Osteoblast (primary cell): ENCODE data around the gene RAD51B. TPM values are rescaled to one million over a fixed set of nuclear protein-coding genes. Genes with fewer than 3 reads are reported as not detected.

Experiments
- DNase-seq: peaks from one replicate; pipeline ENCODE4 v3.0.0; 2011; ENCODE audit warnings: low spot score, mixed read lengths; ENCODE audit not compliant: insufficient read length; ENCODE audit errors: missing footprints
- H2AFZ ChIP-seq: 2 replicates; pipeline ENCODE4 v1.6.0; 2011; ENCODE audit warnings: mild to moderate bottlenecking, low read length
- H3K27ac ChIP-seq: 2 replicates; pipeline ENCODE4 v1.5.1; 2011; ENCODE audit warnings: mild to moderate bottlenecking, low read depth, low read length, moderate library complexity
- H3K27me3 ChIP-seq: 2 replicates; pipeline ENCODE4 v1.6.0; 2012; ENCODE audit warnings: mild to moderate bottlenecking, control low read depth, inconsistent platforms, low read length, moderate library complexity; ENCODE audit not compliant: insufficient read depth
- H3K36me3 ChIP-seq: 2 replicates; pipeline ENCODE4 v1.5.1; 2011; ENCODE audit warnings: mild to moderate bottlenecking, low read length, control low read depth, moderate library complexity; ENCODE audit not compliant: insufficient read depth
- H3K4me1 ChIP-seq: 2 replicates; pipeline ENCODE4 v1.5.1; 2011; ENCODE audit warnings: mild to moderate bottlenecking, low read length, control low read depth, moderate library complexity; ENCODE audit not compliant: insufficient read depth
- H3K4me2 ChIP-seq: 2 replicates; pipeline ENCODE4 v1.6.0; 2011; ENCODE audit warnings: mild to moderate bottlenecking, low read length; ENCODE audit not compliant: insufficient read depth
- H3K4me3 ChIP-seq: fragments of 200-600 bp; sonication (generic); 3 replicates; pipeline ENCODE4 v1.5.1; 2012; ENCODE audit warnings: mild to moderate bottlenecking, low read length, inconsistent platforms; ENCODE audit not compliant: insufficient read depth
- H3K79me2 ChIP-seq: 2 replicates; pipeline ENCODE4 v1.6.0; 2012; ENCODE audit warnings: mild to moderate bottlenecking, low read length, control low read depth, inconsistent platforms; ENCODE audit not compliant: insufficient read depth
- H3K9me3 ChIP-seq: 2 replicates; pipeline ENCODE4 v1.5.1; 2011; ENCODE audit warnings: low read depth, low read length, control low read depth
- H4K20me1 ChIP-seq: 2 replicates; pipeline ENCODE4 v1.6.0; 2012; ENCODE audit warnings: mild to moderate bottlenecking, low read length, control low read depth; ENCODE audit not compliant: insufficient read depth
- total RNA-seq: library from RNA; depleted of rRNA; stranded (reverse); fragments of >200 nt; gene quantifications from 2 replicates; pipeline ENCODE4 v1.2.3, GENCODE V29; 2012
- TF ChIP-seq, protein P1 (sequence below): IDR thresholded peaks from 2 replicates; pipeline ENCODE4 v1.5.1; 2011; ENCODE audit warnings: mild to moderate bottlenecking, low read depth, low read length, moderate library complexity; ENCODE audit errors: extremely low read depth

The RAD51B gene
- total RNA-seq, 1 donor, result 13.8 TPM

DNA sequence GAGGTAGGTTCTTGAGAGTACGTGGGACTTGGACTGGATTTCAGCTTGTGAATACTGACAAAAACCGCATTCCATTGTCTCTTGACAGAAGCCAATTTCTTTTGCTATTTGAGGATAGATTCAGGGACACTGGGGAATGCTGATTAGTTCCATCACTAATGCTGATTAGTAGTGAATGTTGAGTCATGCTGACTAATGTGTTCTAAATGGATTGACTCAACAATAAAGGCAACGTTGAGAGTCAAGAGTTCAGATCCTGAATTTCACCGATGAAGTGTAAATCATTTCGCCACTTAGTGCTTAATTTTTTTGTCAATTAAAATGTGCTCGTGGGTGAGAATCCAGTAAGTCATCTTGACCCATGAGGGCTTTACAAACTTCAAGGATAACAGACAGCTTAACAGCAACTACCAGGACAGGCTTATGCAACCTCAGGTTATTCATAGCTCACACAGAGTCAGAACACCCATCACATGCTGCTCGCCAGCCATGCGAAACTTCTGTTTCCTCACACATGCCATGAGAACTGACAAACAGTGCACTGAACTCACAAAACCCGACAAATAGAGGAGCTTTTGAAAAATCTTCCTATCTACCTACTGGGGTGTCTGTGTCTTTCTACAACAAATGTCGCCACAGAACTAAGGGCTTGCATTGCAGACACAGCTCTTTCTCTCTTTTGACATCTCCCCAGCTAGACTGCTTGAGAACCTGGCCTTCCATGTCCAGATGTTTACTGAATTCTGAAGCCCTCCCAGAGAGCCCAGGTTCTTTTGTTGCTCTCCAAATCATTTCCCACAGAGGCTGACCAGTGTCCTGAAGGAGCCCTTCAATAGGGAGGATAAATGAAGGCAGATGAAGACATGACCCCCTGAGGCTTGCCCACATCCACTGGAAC, 656.9 kb downstream of the RAD51B start:
- Histone ChIP-seq H3K4me3 (no peak overlapping the region), H3K27ac (peak overlapping the region; percentile 74), H3K36me3 (no peaks in the 10 kb centered on the region), H3K27me3 (no peaks in the 10 kb centered on the region), H3K4me1 (peaks cover 15% of the 10 kb centered on the region), H3K4me2 (peak overlapping the region; percentile 54), H2AFZ (peak overlapping the region; percentile 15), H3K79me2 (no peaks in the 10 kb centered on the region), H4K20me1 (no peaks in the 10 kb centered on the region), H3K9me3 (no peaks in the 10 kb centered on the region)
- TF ChIP-seq, protein P1, sequence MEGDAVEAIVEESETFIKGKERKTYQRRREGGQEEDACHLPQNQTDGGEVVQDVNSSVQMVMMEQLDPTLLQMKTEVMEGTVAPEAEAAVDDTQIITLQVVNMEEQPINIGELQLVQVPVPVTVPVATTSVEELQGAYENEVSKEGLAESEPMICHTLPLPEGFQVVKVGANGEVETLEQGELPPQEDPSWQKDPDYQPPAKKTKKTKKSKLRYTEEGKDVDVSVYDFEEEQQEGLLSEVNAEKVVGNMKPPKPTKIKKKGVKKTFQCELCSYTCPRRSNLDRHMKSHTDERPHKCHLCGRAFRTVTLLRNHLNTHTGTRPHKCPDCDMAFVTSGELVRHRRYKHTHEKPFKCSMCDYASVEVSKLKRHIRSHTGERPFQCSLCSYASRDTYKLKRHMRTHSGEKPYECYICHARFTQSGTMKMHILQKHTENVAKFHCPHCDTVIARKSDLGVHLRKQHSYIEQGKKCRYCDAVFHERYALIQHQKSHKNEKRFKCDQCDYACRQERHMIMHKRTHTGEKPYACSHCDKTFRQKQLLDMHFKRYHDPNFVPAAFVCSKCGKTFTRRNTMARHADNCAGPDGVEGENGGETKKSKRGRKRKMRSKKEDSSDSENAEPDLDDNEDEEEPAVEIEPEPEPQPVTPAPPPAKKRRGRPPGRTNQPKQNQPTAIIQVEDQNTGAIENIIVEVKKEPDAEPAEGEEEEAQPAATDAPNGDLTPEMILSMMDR, result no peak
- no peak for DNase-seq

DNA sequence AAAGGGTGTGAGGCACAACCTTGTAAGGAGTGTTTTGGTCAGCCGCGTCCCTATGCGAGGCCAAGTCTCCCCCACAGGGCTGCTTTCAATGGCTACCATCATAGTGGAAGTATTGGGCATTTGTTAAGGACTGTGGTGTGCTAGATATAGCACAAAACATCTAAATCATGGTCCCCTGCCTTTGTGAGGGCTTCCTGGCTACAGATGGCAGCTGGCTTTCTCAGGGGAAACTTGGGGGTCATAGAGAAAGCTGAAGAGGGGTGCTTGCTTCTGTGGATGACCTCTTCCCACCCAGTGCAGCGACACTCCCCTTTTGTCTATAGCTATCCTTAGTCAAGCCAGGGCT, 657.5 kb downstream of the RAD51B start:
- peaks cover 15% of the 10 kb centered on the region for H3K4me1 ChIP-seq
- H4K20me1 ChIP-seq, result no peaks in the 10 kb centered on the region
- peak overlapping the region; percentile 15 for H2AFZ ChIP-seq
- no peak for DNase-seq
- no peaks in the 10 kb centered on the region for H3K9me3 ChIP-seq
- TF ChIP-seq, protein P1, result no peak
- H3K4me2 ChIP-seq, result peak overlapping the region; percentile 54
- H3K36me3 ChIP-seq, result no peaks in the 10 kb centered on the region
- H3K4me3 ChIP-seq, result no peak overlapping the region
- H3K27ac ChIP-seq, result peak overlapping the region; percentile 74
- H3K27me3 ChIP-seq, result no peaks in the 10 kb centered on the region
- H3K79me2 ChIP-seq, result no peaks in the 10 kb centered on the region

DNA sequence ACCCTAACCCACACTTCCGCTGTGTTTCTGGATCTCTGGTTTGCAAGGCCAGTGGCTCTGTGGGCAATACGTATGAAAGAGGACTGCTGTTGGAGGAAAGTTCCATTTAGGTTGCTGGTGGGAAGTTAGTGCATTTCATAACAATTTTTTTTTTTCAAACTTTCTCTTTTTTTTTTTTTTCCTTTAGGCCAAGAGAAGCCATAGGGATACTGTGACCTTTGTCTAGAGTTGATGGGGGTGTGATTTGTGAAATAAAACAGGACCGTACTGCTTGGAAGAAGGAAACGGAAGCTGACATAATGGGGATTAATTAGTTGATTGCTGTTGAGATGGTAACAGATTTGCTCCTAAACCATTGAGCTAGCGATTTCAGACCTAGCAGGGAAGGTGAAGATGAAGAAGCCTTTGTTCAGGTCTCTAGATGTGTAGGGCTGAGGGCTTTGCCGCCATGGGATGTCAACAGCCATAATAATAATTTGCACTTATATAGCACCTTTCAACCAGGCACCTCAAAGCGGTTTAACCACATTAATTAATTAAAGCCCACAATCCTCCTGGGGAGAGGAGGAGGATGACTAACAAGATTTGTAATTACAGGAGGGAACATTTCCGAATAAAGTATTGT, 658.0 kb downstream of the RAD51B start:
- no peak overlapping the region for H3K4me2 ChIP-seq

More for the DNA sequence above, 658.0 kb downstream of the RAD51B start:
- no peak overlapping the region for H3K4me3 ChIP-seq
- no peaks in the 10 kb centered on the region for H3K9me3 ChIP-seq
- H3K27me3 ChIP-seq, result no peaks in the 10 kb centered on the region
- TF ChIP-seq, protein P1, result no peak
- H3K36me3 ChIP-seq, result no peaks in the 10 kb centered on the region
- peak overlapping the region; percentile 74 for H3K27ac ChIP-seq
- no peak overlapping the region for H2AFZ ChIP-seq
- peaks cover 15% of the 10 kb centered on the region for H3K4me1 ChIP-seq
- H3K79me2 ChIP-seq, result no peaks in the 10 kb centered on the region
- no peak for DNase-seq
- no peaks in the 10 kb centered on the region for H4K20me1 ChIP-seq
